IPS DF 6.9 (cell line): ENCODE data around the gene KLC3.

Experiments
- DNase-seq: peaks from one replicate; pipeline ENCODE4 v3.0.0-alpha.2; 2013; ENCODE audit warnings: low read depth, low spot score
- H3K27ac ChIP-seq: one replicate; pipeline ENCODE4 v1.5.1; 2013; ENCODE audit warnings: low read length, control low read depth
- H3K27me3 ChIP-seq: 2 replicates; pipeline ENCODE4 v1.6.1; 2013; ENCODE audit warnings: mild to moderate bottlenecking, low read length; ENCODE audit not compliant: control insufficient read depth, insufficient read depth
- H3K36me3 ChIP-seq: 2 replicates; pipeline ENCODE4 v1.6.1; 2013; ENCODE audit warnings: low read length; ENCODE audit not compliant: control insufficient read depth, insufficient read depth
- H3K4me1 ChIP-seq: 2 replicates; pipeline ENCODE4 v1.6.1; 2013; ENCODE audit warnings: low read length; ENCODE audit not compliant: control insufficient read depth, insufficient read depth
- H3K4me3 ChIP-seq: 2 replicates; pipeline ENCODE4 v1.5.1; 2013; ENCODE audit warnings: mild to moderate bottlenecking, low read length
- H3K9me3 ChIP-seq: 2 replicates; pipeline ENCODE4 v1.6.1; 2013; ENCODE audit warnings: low read length, inconsistent platforms; ENCODE audit not compliant: control insufficient read depth, insufficient read depth
- WGBS: extraction: QIAGEN DNeasy Blood & Tissue Kit; methylation state at CpG from one replicate; pipeline ENCODE4 v1.1.7; 2013; ENCODE audit warnings: mixed read lengths, missing lambda C conversion rate; ENCODE audit not compliant: insufficient read length, insufficient coverage; 5-methylcytosine and 5-hydroxymethylcytosine counted together

The KLC3 gene

GRCh38 chr19:45314708-45315245 lies 25.8 kb upstream of the KLC3 start:
- H3K27ac ChIP-seq: no peak overlapping the region
- no peak for DNase-seq
- WGBS: no CpG with 5 or more reads among the region's 8 CpGs
- H3K4me3 ChIP-seq: no peak overlapping the region
- no peaks in the 10 kb centered on the region for H3K9me3 ChIP-seq
- H3K27me3 ChIP-seq: peaks cover 5% of the 10 kb centered on the region
- H3K4me1 ChIP-seq: no peaks in the 10 kb centered on the region
- H3K36me3 ChIP-seq: no peaks in the 10 kb centered on the region

GRCh38 chr19:45315304-45315703 lies 25.2 kb upstream of the KLC3 start:
- H3K27me3 ChIP-seq: peaks cover 5% of the 10 kb centered on the region

GRCh38 chr19:45320997-45321775 lies 19.4 kb upstream of the KLC3 start:
- no CpG with 5 or more reads among the region's 12 CpGs for WGBS
- no peaks in the 10 kb centered on the region for H3K9me3 ChIP-seq
- DNase-seq: no peak
- no peaks in the 10 kb centered on the region for H3K36me3 ChIP-seq
- H3K4me1 ChIP-seq: peaks cover 8% of the 10 kb centered on the region; the same call in 1 of the 2 replicates
- no peak overlapping the region for H3K27ac ChIP-seq
- no peak overlapping the region for H3K4me3 ChIP-seq
- no peaks in the 10 kb centered on the region for H3K27me3 ChIP-seq

More at GRCh38 chr19:45315304-45315703, 25.2 kb upstream of the KLC3 start:
- H3K36me3 ChIP-seq: no peaks in the 10 kb centered on the region
- no peak overlapping the region for H3K27ac ChIP-seq
- H3K4me1 ChIP-seq: no peaks in the 10 kb centered on the region
- no peaks in the 10 kb centered on the region for H3K9me3 ChIP-seq
- DNase-seq: no peak
- H3K4me3 ChIP-seq: no peak overlapping the region; the same call in 1 of the 2 replicates
- WGBS: no CpG with 5 or more reads among the region's 21 CpGs

DNA sequence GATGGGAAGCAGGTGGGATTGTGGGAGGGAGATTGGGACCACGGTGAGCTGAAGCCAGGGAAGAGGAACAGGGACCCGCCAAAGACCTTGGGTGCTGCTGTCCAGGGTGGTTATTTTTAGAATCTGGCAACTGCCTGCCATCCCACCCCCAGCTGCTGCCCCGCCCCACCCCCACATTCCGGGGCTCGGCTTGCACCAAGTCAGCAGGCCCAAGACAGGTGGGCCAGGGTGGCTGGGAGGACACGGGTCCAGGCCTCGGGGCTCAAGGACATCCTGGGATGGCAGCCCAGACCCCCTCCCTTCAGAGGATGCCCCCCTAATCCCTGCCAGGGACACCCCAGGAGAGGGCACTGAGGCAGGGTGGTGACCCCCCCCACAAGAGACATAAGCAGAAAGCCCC lies 18.7 kb upstream of the KLC3 start:
- no peak overlapping the region for H3K27ac ChIP-seq
- WGBS: no CpG with 5 or more reads among the region's 7 CpGs

GRCh38 chr19:45322311-45322710 lies 18.2 kb upstream of the KLC3 start:
- no peak overlapping the region for H3K27ac ChIP-seq
- no peaks in the 10 kb centered on the region for H3K9me3 ChIP-seq
- peaks cover 8% of the 10 kb centered on the region; the same call in 1 of the 2 replicates for H3K4me1 ChIP-seq
- H3K36me3 ChIP-seq: no peaks in the 10 kb centered on the region
- WGBS: no CpG with 5 or more reads among the region's 11 CpGs
- no peaks in the 10 kb centered on the region for H3K27me3 ChIP-seq
- no peak for DNase-seq
- H3K4me3 ChIP-seq: no peak overlapping the region

More for the DNA sequence above, 18.7 kb upstream of the KLC3 start:
- Histone ChIP-seq H3K9me3 (no peaks in the 10 kb centered on the region), H3K4me3 (no peak overlapping the region; the same call in 1 of the 2 replicates), H3K27me3 (no peaks in the 10 kb centered on the region), H3K36me3 (no peaks in the 10 kb centered on the region), H3K4me1 (peaks cover 8% of the 10 kb centered on the region; the same call in 1 of the 2 replicates)
- no peak for DNase-seq

DNA sequence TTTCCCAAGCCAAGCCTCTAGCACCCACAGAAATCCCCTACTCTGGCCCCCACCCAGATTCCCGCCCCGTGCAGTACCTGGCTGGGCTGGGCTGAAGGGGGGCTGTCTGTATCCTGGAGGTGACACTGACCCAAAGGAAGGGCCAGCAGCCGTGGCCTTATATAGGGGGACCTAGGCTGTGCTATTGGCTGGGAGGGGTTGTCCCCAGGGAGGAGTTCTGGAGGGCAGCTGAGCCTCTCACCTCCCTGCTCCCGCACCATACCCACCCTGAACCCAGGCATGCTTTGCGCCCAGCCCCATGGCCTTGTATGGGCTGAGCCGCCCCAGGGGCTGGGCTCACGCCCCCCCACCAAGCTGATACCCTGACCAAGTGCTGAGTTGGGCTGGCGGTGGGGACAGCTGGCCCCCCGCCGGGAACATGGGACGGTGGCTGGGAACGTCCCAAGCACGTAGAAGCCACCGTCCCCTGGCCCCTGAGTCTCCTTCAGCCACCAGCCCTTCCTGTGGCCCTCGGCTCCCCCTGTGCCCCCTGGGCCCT lies 17.7 kb upstream of the KLC3 start, which contains the start of gene CKM:
Gene CKM, minus strand, starts transcription at position 132 of the 538 bp plus-strand sequence. CDS start 3,162 bp downstream, outside the sequence.
- Histone ChIP-seq H3K36me3 (no peaks in the 10 kb centered on the region), H3K4me1 (peaks cover 8% of the 10 kb centered on the region; the same call in 1 of the 2 replicates), H3K9me3 (no peaks in the 10 kb centered on the region), H3K27ac (no peak within 1 kb of the TSS), H3K4me3 (peak within 1 kb of the TSS; percentile 24), H3K27me3 (no peaks in the 10 kb centered on the region)
- no peak for DNase-seq
- WGBS: no CpG with 5 or more reads among the region's 15 CpGs

GRCh38 chr19:45323671-45324081 lies 16.9 kb upstream of the KLC3 start:
- DNase-seq: no peak
- Histone ChIP-seq H3K4me1 (peaks cover 8% of the 10 kb centered on the region; the same call in 1 of the 2 replicates), H3K36me3 (no peaks in the 10 kb centered on the region), H3K4me3 (peak overlapping the region; percentile 24; the same call in 1 of the 2 replicates), H3K9me3 (no peaks in the 10 kb centered on the region), H3K27ac (no peak overlapping the region), H3K27me3 (no peaks in the 10 kb centered on the region)
- no CpG with 5 or more reads among the region's 30 CpGs for WGBS

GRCh38 chr19:45324349-45324907 lies 16.1 kb upstream of the KLC3 start:
- H3K4me3 ChIP-seq: no peak overlapping the region
- WGBS: no CpG with 5 or more reads among the region's 11 CpGs
- H3K36me3 ChIP-seq: no peaks in the 10 kb centered on the region
- H3K4me1 ChIP-seq: peaks cover 8% of the 10 kb centered on the region; the same call in 1 of the 2 replicates
- H3K9me3 ChIP-seq: no peaks in the 10 kb centered on the region
- no peak overlapping the region for H3K27ac ChIP-seq
- DNase-seq: no peak
- H3K27me3 ChIP-seq: no peaks in the 10 kb centered on the region

DNA sequence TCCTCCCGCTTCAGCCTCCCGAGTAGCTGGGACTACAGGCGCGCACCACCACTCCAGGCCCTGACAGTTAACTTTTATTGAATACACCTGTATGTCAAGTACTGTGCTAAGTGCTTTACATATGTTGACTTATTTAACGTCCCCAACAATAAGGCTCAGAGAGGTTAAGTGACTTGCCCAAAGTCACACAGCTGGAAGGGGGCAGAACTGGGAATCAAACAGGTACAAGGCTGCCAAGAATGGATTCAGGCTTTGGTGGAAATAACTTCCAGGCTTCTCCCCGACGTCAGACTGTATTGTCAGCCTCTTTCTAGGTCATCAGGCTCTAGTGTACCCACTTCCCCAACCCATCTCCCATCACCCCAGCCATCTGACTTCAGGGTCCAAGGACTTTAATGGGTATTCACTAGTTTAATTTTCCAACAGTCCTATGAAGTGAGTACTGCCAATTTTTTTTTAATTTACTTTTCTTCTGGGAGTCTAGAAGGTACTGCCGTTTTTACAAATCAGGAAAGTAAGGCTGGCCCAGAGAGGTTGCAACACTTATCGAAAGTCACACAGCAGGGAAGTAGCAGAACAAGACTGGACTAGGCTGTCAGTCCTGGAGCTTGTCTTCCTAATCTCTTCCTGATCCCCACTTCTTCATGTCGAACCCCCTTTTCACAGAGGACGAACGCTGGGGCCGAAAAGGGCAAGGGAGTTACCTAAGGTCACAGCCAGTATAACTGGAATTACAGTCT lies 13.0 kb upstream of the KLC3 start:
- Histone ChIP-seq H3K4me1 (peaks cover 8% of the 10 kb centered on the region; the same call in 1 of the 2 replicates), H3K27me3 (no peaks in the 10 kb centered on the region), H3K27ac (no peak overlapping the region), H3K9me3 (no peaks in the 10 kb centered on the region), H3K4me3 (no peak overlapping the region), H3K36me3 (no peaks in the 10 kb centered on the region)
- DNase-seq: no peak
- WGBS: no CpG with 5 or more reads among the region's 13 CpGs

- Histone ChIP-seq H3K27me3 (no peaks in the 10 kb centered on the region), H3K9me3 (no peaks in the 10 kb centered on the region), H3K4me1 (no peaks in the 10 kb centered on the region), H3K36me3 (no peaks in the 10 kb centered on the region), H3K4me3 (no peak overlapping the region), H3K27ac (no peak overlapping the region)
- DNase-seq: no peak
- WGBS: no CpG with 5 or more reads among the region's 7 CpGs
Observed at GRCh38 chr19:45331411-45331810, 9.1 kb upstream of the KLC3 start.
